Body of pancreas (tissue), 4 donors: ENCODE results near the gene ERC2.

Source experiments
- CTCF ChIP-seq, 7 experiments: fragments of 450-650 bp in 4 of 7; fragments of 200-600 bp in 3 of 7; sonication (generic) in 3 of 7; IDR thresholded peaks; one replicate each; pipeline ENCODE4 v1.5.1; 2016 to 2019; ENCODE audit warnings: antibody characterized with exemption in 7 of 7
- POLR2A ChIP-seq, 3 donors: fragments of 450-650 bp; IDR thresholded peaks; one replicate each; pipeline ENCODE4 v1.6.1; 2016; ENCODE audit warnings: antibody characterized with exemption in 3 of 3, mild to moderate bottlenecking in 2 of 3

- TF ChIP-seq POLR2A (IDR thresholded peaks at IDR 0.05) (no peak), CTCF (IDR thresholded peaks at IDR 0.05) (no peak)
These were observed 742.4 kb downstream of the ERC2 start for GRCh38 chr3:55725681-55726500.
